ENCODE measurements around the gene POU2F3. TPM values are rescaled to one million over a fixed set of nuclear protein-coding genes. Genes with fewer than 3 reads are reported as not detected.
A peak's percentile ranks its signal among the peaks of the same experiment; 100 is the strongest.

POU2F3 gene
- polyA plus RNA-seq, 1 experiment, result not detected

- no peak for DNase-seq (ENCODE audit: low read depth, low spot score)
These were observed 6.6 kb upstream of the POU2F3 start for GRCh38 chr11:120233207-120233803.

DNA sequence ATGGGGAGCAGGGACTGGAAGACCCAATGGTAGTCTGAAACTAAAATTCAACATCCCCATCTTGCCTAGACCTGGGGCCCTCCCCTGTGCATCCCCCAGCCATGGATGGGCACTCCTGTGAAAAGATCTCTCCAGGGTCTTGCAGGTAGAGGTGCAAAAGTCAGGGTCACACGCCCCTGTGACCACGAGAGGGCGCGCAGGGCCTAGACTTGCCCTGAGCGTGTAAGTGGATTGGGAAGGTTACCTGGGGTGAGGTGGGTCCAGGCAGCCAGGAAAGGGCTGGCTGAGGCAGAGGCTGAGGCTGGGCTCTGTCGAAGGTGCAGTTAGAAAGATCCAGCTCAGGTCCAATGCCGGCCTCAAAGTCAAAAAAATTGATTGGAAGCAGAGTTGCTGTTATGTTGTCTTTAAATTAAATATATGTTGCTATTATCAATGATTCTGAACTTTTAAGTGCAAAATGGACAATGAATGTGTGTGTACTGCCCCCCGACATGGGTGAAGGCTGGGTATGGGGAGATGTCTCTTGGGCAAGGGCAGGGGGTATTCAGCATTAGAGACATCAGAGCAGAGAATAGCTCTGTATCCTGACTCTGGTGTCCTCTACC, 4.8 kb upstream of the POU2F3 start:
- CTCF ChIA-PET, result interaction anchor here (0.6 to 9.5 kb wide), 8 partner anchors 13 to 279 kb away, joined by 3 to 156 read pairs (median 9); no protein-coding TSS in a partner anchor
- TF ChIP-seq CTCF (IDR thresholded peaks at IDR 0.05; ENCODE audit: low read depth, low read length), result peak; percentile 83
- Histone ChIP-seq H3K27me3 (ENCODE audit: control insufficient read depth, insufficient read depth, low read length) (peaks cover 47% of the 10 kb centered on the region), H3K27ac (ENCODE audit: low read depth, low read length) (no peak overlapping the region), H3K9me3 (ENCODE audit: control insufficient read depth, insufficient read depth, low read length) (no peaks in the 10 kb centered on the region; the same call in 1 of the 2 replicates), H3K4me3 (ENCODE audit: low read depth, low read length) (no peak overlapping the region)
- no peak for DNase-seq (ENCODE audit: low read depth, low spot score)
- POLR2A ChIA-PET, result no interaction called here

More at GRCh38 chr11:120233207-120233803, 6.6 kb upstream of the POU2F3 start:
- ChIA-PET CTCF (interaction anchor here (0.6 to 9.5 kb wide), 7 partner anchors 10 to 126 kb away, joined by 3 to 156 read pairs (median 5); no protein-coding TSS in a partner anchor), POLR2A (interaction anchor here (0.6 kb wide), 2 partner anchors 8 to 28 kb away, joined by 3 to 7 read pairs; no protein-coding TSS in a partner anchor)
- TF ChIP-seq CTCF (IDR thresholded peaks at IDR 0.05; ENCODE audit: low read depth, low read length), result no peak
- Histone ChIP-seq H3K27me3 (ENCODE audit: control insufficient read depth, insufficient read depth, low read length) (peaks cover 35% of the 10 kb centered on the region), H3K27ac (ENCODE audit: low read depth, low read length) (no peak overlapping the region), H3K9me3 (ENCODE audit: control insufficient read depth, insufficient read depth, low read length) (no peaks in the 10 kb centered on the region), H3K4me3 (ENCODE audit: low read depth, low read length) (no peak overlapping the region)

DNA sequence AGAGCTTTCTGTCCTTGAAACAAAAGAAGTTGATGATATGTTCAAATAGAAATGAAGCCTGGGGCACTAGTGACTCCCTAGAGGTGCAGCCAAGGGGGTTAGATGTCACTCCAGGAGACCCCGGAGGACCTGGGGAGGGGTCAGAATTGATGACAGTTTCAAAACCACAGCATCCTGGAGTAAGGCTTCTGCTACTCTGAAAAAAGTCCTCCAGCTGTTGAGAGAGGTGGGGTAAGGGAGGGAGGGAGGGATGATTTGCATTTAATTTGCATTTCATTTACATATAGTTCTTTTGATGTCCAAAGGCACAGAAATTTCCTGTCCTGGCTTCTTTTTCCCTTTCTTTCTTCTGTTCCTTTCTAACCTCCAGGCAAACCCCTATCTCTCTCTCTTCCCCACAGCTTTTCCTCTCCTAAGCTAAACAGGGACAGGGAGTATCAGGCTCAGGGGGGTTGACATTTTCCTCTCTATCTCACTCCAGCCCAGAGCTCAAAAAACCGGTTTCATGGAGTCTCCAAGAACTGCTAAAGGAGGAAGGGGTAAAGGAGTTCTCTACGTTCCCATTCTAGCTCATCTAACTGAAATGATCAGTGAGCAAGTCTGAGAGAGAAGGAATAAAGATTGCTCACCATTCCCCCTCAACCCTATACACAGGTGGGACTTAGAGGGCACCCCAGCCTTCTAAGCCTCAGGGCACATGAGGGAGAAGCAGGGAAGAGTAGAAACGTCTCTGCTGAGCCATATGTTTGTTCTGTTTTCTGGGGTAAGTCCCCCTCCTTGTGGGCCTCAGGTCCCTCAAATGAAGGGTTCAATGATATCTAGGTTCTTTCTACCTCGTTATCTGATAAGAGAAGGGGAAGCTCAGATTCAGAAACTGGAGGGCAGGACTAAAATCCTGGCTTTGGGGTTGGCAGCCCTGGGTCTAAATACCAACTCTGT, 3.5 kb upstream of the POU2F3 start:
- DNase-seq (ENCODE audit: low read depth, low spot score), result no peak
- Histone ChIP-seq H3K9me3 (ENCODE audit: control insufficient read depth, insufficient read depth, low read length) (no peaks in the 10 kb centered on the region; the same call in 1 of the 2 replicates), H3K27me3 (ENCODE audit: control insufficient read depth, insufficient read depth, low read length) (peaks cover 60% of the 10 kb centered on the region), H3K4me3 (ENCODE audit: low read depth, low read length) (no peak overlapping the region), H3K27ac (ENCODE audit: low read depth, low read length) (no peak overlapping the region)
- CTCF ChIA-PET, result interaction anchor here (1.1 to 9.5 kb wide), 6 partner anchors 10 to 280 kb away, joined by 3 to 156 read pairs (median 13); no protein-coding TSS in a partner anchor
- POLR2A ChIA-PET, result no interaction called here
- TF ChIP-seq CTCF (IDR thresholded peaks at IDR 0.05; ENCODE audit: low read depth, low read length), result no peak

- POLR2A ChIA-PET, result no interaction called here
- H3K27ac ChIP-seq (ENCODE audit: low read depth, low read length), result no peak overlapping the region
- no peak overlapping the region for H3K4me3 ChIP-seq (ENCODE audit: low read depth, low read length)
- CTCF ChIA-PET, result interaction anchor here (0.8 to 6.5 kb wide), 3 partner anchors 9 to 64 kb away, joined by 3 to 156 read pairs (median 4); no protein-coding TSS in a partner anchor
- no peak for DNase-seq (ENCODE audit: low read depth, low spot score)
- TF ChIP-seq CTCF (IDR thresholded peaks at IDR 0.05; ENCODE audit: low read depth, low read length), result no peak
- no peaks in the 10 kb centered on the region; the same call in 1 of the 2 replicates for H3K9me3 ChIP-seq (ENCODE audit: control insufficient read depth, insufficient read depth, low read length)
- peaks cover 75% of the 10 kb centered on the region for H3K27me3 ChIP-seq (ENCODE audit: control insufficient read depth, insufficient read depth, low read length)
These were observed 846 bp upstream of the POU2F3 start for GRCh38 chr11:120238968-120239620.
